ENCODE measurements around the gene DUSP10. TPM values are rescaled to one million over a fixed set of nuclear protein-coding genes. Genes with fewer than 3 reads are reported as not detected.

DUSP10 gene
- total and polyA plus RNA-seq, 2 donors (not counting 1 experiment from before 2014, with no cell fraction given): 22.8 to 37.7 TPM

DNA sequence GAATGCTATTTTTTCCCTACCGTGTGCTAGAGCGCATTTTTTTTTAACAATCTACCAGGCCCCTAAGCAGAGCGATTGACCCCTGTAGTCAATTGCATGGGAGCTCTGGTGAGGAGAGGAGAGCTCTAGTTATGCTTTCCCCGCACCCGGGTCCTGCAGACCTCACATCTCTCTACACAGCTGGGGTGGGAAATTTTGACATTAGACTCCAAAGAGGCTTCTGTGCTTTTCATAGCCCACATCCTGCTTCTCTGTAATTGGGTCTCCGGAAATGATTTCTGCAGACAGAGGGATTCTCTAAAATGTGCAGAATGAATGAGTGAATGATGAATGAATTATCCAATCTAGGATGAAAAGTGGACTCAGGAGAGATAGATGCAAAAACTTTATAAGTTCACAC lies 41.5 kb upstream of the DUSP10 start:
- H3K27me3 Mint-ChIP-seq: no peaks in the 10 kb centered on the region
- Histone ChIP-seq H4K20me1 (ENCODE audit: control insufficient read depth, insufficient read depth, low read length, poor library complexity, severe bottlenecking) (no peaks in the 10 kb centered on the region), H3K79me2 (ENCODE audit: control insufficient read depth, insufficient read depth, low read length) (no peaks in the 10 kb centered on the region), H3K4me2 (replicated peaks; ENCODE audit: low read depth, low read length, poor library complexity, severe bottlenecking) (peak overlapping the region; percentile 43), H3K36me3 (replicated peaks in 1 of 2; ENCODE audit: control extremely low read depth in 1 of 2, control insufficient read depth in 1 of 2, extremely low read depth in 1 of 2, insufficient read depth in 2 of 2, low read length in 1 of 2) (no peaks in the 10 kb centered on the region), H3K9ac (ENCODE audit: low read length) (no peak overlapping the region), H3K27me3 (replicated peaks in 1 of 4; ENCODE audit: control extremely low read depth in 1 of 4, control insufficient read depth in 3 of 4, insufficient read depth in 4 of 4, low read length in 3 of 4) (no peaks in the 10 kb centered on the region), H3K27ac (ENCODE audit: low read length in 2 of 2) (no peak overlapping the region), H3K9me3 (ENCODE audit: control extremely low read depth in 1 of 3, control insufficient read depth in 2 of 3, insufficient read depth in 1 of 3, low read length in 2 of 3) (no peaks in the 10 kb centered on the region), H2AFZ (ENCODE audit: insufficient read depth, low read depth, low read length, poor library complexity, severe bottlenecking) (no peak overlapping the region), H3K4me1 (ENCODE audit: control insufficient read depth in 2 of 2, insufficient read depth in 2 of 2, low read length in 2 of 2) (peaks cover 49 to 53% of the 10 kb centered on the region in 2 donors), H3K4me3 (ENCODE audit: control extremely low read depth in 1 of 5, extremely low read depth in 1 of 5, insufficient read depth in 1 of 5, low read depth in 2 of 5, low read length in 4 of 5) (peak overlapping the region in 1 of 5 experiments; percentile 10)
- no CpG with 5 or more reads among the region's 6 CpGs for WGBS (ENCODE audit: insufficient coverage)
- DNase-seq (no peak), ATAC-seq (ENCODE audit: low read depth) (no peak)
- TF ChIP-seq, protein P1, sequence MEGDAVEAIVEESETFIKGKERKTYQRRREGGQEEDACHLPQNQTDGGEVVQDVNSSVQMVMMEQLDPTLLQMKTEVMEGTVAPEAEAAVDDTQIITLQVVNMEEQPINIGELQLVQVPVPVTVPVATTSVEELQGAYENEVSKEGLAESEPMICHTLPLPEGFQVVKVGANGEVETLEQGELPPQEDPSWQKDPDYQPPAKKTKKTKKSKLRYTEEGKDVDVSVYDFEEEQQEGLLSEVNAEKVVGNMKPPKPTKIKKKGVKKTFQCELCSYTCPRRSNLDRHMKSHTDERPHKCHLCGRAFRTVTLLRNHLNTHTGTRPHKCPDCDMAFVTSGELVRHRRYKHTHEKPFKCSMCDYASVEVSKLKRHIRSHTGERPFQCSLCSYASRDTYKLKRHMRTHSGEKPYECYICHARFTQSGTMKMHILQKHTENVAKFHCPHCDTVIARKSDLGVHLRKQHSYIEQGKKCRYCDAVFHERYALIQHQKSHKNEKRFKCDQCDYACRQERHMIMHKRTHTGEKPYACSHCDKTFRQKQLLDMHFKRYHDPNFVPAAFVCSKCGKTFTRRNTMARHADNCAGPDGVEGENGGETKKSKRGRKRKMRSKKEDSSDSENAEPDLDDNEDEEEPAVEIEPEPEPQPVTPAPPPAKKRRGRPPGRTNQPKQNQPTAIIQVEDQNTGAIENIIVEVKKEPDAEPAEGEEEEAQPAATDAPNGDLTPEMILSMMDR (IDR thresholded peaks at IDR 0.05): no peak
- TF ChIP-seq EZH2 (IDR thresholded peaks at IDR 0.05; ENCODE audit: borderline replicate concordance, insufficient read depth, low read depth, low read length, poor library complexity, severe bottlenecking): no peak
- H3K4me1 Mint-ChIP-seq: peaks cover 52% of the 10 kb centered on the region
- intact Hi-C loops (cut with micrococcal nuclease): no loop called here
- no peaks in the 10 kb centered on the region for H3K9me3 Mint-ChIP-seq (ENCODE audit: insufficient read depth)
- no peak overlapping the region for H3K27ac Mint-ChIP-seq
- POLR2A ChIA-PET: interaction anchor here (1.2 kb wide), 1 partner anchor 40 kb away, joined by 4 read pairs; no protein-coding TSS in a partner anchor
- no peak overlapping the region for H3K4me3 Mint-ChIP-seq
- CTCF ChIA-PET: interaction anchor here (0.7 to 0.8 kb wide), 2 partner anchors 226 to 904 kb away, joined by 3 read pairs; partner anchors contain the start of gene HLX

DNA sequence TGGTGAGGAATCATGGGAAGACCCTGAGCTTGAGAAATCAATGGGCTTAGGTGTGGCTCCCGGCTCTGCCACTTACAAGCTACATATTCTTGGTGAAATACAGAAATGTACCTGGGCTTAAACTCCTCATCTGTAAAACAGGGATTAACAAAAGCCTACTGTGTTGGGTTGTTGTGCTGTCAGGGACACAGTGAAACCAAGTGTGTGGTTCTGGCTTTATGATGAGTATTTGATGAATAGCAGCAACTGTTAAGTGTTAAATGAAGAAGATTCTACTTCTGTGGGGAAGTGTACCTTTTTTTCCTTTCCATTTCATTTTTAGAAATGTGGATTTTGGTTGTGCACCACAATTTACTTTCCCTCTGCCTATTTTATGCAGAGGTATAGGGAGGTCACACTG lies 41.1 kb upstream of the DUSP10 start:
- peaks cover 56% of the 10 kb centered on the region for H3K4me1 Mint-ChIP-seq
- Histone ChIP-seq H3K4me3 (ENCODE audit: control extremely low read depth in 1 of 5, extremely low read depth in 1 of 5, insufficient read depth in 1 of 5, low read depth in 2 of 5, low read length in 4 of 5) (no peak overlapping the region), H3K9ac (ENCODE audit: low read length) (no peak overlapping the region), H3K4me1 (ENCODE audit: control insufficient read depth in 2 of 2, insufficient read depth in 2 of 2, low read length in 2 of 2) (peaks cover 54 to 57% of the 10 kb centered on the region in 2 donors), H3K27ac (ENCODE audit: low read length in 2 of 2) (no peak overlapping the region), H3K79me2 (ENCODE audit: control insufficient read depth, insufficient read depth, low read length) (no peaks in the 10 kb centered on the region), H2AFZ (ENCODE audit: insufficient read depth, low read depth, low read length, poor library complexity, severe bottlenecking) (no peak overlapping the region), H4K20me1 (ENCODE audit: control insufficient read depth, insufficient read depth, low read length, poor library complexity, severe bottlenecking) (no peaks in the 10 kb centered on the region), H3K4me2 (replicated peaks; ENCODE audit: low read depth, low read length, poor library complexity, severe bottlenecking) (peak overlapping the region; percentile 43), H3K27me3 (replicated peaks in 1 of 4; ENCODE audit: control extremely low read depth in 1 of 4, control insufficient read depth in 3 of 4, insufficient read depth in 4 of 4, low read length in 3 of 4) (no peaks in the 10 kb centered on the region), H3K9me3 (ENCODE audit: control extremely low read depth in 1 of 3, control insufficient read depth in 2 of 3, insufficient read depth in 1 of 3, low read length in 2 of 3) (no peaks in the 10 kb centered on the region), H3K36me3 (replicated peaks in 1 of 2; ENCODE audit: control extremely low read depth in 1 of 2, control insufficient read depth in 1 of 2, extremely low read depth in 1 of 2, insufficient read depth in 2 of 2, low read length in 1 of 2) (no peaks in the 10 kb centered on the region)
- no peak for ATAC-seq (ENCODE audit: low read depth)
- no peaks in the 10 kb centered on the region for H3K27me3 Mint-ChIP-seq
- peak overlapping the region; percentile 20 for H3K27ac Mint-ChIP-seq
- no peak for TF ChIP-seq EZH2 (IDR thresholded peaks at IDR 0.05; ENCODE audit: borderline replicate concordance, insufficient read depth, low read depth, low read length, poor library complexity, severe bottlenecking)
- TF ChIP-seq, protein P1 (IDR thresholded peaks at IDR 0.05): no peak
- intact Hi-C loops (cut with micrococcal nuclease): no loop called here
- ChIA-PET POLR2A (interaction anchor here (1.2 kb wide), 1 partner anchor 39 kb away, joined by 4 read pairs; no protein-coding TSS in a partner anchor), CTCF (interaction anchor here (0.7 to 0.9 kb wide), 3 partner anchors 58 to 904 kb away, joined by 3 read pairs; partner anchors contain the start of gene HLX)
- WGBS (ENCODE audit: insufficient coverage): 100% methylated on average over 1 of the region's 1 CpG
- H3K9me3 Mint-ChIP-seq (ENCODE audit: insufficient read depth): no peaks in the 10 kb centered on the region
- H3K4me3 Mint-ChIP-seq: no peak overlapping the region
- no peak for DNase-seq

Data from B cell (primary cell).